Activated CD4-positive, alpha-beta memory T cell treated with anti-CD3 and anti-CD28 coated beads, Interleukin-2, amount 10 ng/mL, durations not matched to agents 7 days and 5 days (primary cell): ENCODE data around the gene TSPAN9. TPM values are rescaled to one million over a fixed set of nuclear protein-coding genes. Genes with fewer than 3 reads are reported as not detected.

Source experiments
- CTCF ChIA-PET: fragments of 350-600 bp; sonication (Branson Sonifier 250); formaldehyde crosslinking; loops from one replicate; lab custom pipeline; 2021; ENCODE audit warnings: antibody characterized with exemption, inconsistent platforms; lab: Charles Lee
- POLR2A ChIA-PET: fragments of 350-600 bp; sonication (Branson Sonifier 250); formaldehyde crosslinking; loops from one replicate; lab custom pipeline; 2021; ENCODE audit warnings: antibody characterized with exemption; lab: Charles Lee
- DNase-seq: peaks from one replicate; pipeline ENCODE4 v3.0.0-alpha.2; 2020
- H3K27ac Mint-ChIP-seq: one replicate; pipeline ENCODE4 v1.8.0; 2021; ENCODE audit warnings: mild to moderate bottlenecking, mixed read lengths
- H3K27me3 Mint-ChIP-seq: one replicate; pipeline ENCODE4 v1.8.0; 2021; ENCODE audit warnings: mixed read lengths
- H3K36me3 Mint-ChIP-seq: one replicate; pipeline ENCODE4 v1.8.0; 2021; ENCODE audit warnings: low read depth, mixed read lengths
- H3K4me1 Mint-ChIP-seq: one replicate; pipeline ENCODE4 v1.8.0; 2021; ENCODE audit warnings: mixed read lengths
- H3K4me3 Mint-ChIP-seq: one replicate; pipeline ENCODE4 v1.8.0; 2021; ENCODE audit warnings: mild to moderate bottlenecking, mixed read lengths
- H3K9me3 Mint-ChIP-seq: one replicate; pipeline ENCODE4 v1.8.0; 2021; ENCODE audit warnings: mixed read lengths
- total RNA-seq, 2 experiments: library from RNA; stranded (reverse); gene quantifications; one replicate each; pipeline ENCODE4 v1.2.3, GENCODE V29; 2021

TSPAN9 gene
- total RNA-seq, 2 experiments from 2014 or later = 0.18 to 0.28 TPM

DNA sequence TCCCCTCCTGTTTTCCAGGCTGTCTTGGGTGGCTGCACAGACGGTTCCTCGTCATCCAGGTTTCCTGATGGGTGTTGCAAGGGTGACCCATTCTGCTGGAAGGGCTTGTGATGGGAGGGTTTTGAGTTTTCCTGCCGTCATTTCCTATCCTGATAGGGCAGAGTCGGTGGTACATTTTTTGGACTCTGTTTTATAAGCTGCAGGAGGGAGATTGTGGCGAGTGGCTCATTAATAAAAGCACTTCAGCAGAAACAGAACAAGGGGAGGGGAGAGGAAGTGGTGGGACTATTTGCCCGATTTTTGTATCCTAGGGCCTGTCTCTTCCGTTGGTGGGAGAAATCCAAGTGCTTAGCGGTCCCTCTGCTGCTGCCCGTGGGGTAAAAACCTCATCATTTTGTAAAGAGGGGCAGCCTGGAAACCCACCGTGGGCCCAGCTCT, 40.0 kb downstream of the TSPAN9 start:
- Mint-ChIP-seq H3K36me3 (no peaks in the 10 kb centered on the region), H3K4me1 (peaks cover 8% of the 10 kb centered on the region), H3K4me3 (no peak overlapping the region), H3K27ac (no peak overlapping the region), H3K27me3 (peaks cover 11% of the 10 kb centered on the region), H3K9me3 (no peaks in the 10 kb centered on the region)
- POLR2A ChIA-PET = no interaction called here
- no peak for DNase-seq
- CTCF ChIA-PET = no interaction called here

DNA sequence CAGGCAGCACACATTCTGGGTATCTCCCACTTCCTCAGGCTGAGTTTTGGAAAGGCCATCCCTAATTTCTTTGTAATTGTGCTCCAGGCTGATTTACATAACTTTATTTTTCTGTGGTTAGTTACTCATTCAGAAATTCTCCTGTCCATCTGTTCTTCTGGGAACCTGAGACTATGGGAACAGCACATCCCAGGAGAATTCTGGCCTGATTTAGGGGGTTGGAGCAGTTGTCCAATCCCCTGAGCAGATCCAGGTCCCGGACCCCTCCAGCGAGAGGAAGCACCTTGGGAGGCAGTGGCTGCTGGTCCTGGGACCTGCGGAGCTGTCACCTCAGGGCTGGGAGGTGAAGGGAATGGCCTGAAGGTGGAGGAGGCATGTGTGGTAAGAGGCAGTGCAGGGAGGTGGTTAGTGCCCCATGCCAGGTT, 40.4 kb downstream of the TSPAN9 start:
- CTCF ChIA-PET = no interaction called here
- Mint-ChIP-seq H3K4me1 (peaks cover 8% of the 10 kb centered on the region), H3K27ac (no peak overlapping the region), H3K9me3 (no peaks in the 10 kb centered on the region), H3K27me3 (peaks cover 11% of the 10 kb centered on the region), H3K4me3 (no peak overlapping the region), H3K36me3 (no peaks in the 10 kb centered on the region)
- POLR2A ChIA-PET = no interaction called here
- DNase-seq = no peak

DNA sequence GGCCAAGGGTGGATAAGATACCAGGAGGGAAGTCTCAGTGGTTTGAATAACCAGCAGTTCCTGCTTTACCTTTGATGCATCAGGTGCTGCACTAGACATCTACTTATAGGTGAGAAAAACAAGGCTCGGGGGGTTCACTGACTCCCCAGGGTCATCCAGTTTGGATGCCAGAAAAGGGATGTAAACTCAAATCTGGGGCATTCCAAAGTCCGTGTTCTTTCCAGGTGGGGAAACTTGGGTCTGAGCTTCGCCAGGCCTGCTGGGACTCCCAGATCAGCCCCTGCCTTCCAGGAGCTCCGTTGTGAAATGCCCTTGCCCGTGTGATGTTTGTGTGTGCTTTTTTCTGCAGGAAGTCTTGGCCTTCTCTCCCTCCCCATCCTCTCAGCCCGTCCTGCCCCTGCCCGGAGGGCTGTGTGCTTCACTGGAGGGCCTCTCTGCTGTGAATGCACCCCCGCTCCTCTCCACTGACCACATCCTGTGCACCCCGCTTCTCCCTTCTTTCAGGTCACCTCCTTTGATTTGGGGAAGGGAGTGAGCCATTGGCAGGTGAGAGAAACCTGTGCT, 42.1 kb downstream of the TSPAN9 start:
- Mint-ChIP-seq H3K4me1 (peaks cover 8% of the 10 kb centered on the region), H3K27me3 (peaks cover 10% of the 10 kb centered on the region), H3K9me3 (no peaks in the 10 kb centered on the region), H3K36me3 (no peaks in the 10 kb centered on the region), H3K4me3 (no peak overlapping the region), H3K27ac (no peak overlapping the region)
- DNase-seq = no peak
- ChIA-PET CTCF (no interaction called here), POLR2A (no interaction called here)

DNA sequence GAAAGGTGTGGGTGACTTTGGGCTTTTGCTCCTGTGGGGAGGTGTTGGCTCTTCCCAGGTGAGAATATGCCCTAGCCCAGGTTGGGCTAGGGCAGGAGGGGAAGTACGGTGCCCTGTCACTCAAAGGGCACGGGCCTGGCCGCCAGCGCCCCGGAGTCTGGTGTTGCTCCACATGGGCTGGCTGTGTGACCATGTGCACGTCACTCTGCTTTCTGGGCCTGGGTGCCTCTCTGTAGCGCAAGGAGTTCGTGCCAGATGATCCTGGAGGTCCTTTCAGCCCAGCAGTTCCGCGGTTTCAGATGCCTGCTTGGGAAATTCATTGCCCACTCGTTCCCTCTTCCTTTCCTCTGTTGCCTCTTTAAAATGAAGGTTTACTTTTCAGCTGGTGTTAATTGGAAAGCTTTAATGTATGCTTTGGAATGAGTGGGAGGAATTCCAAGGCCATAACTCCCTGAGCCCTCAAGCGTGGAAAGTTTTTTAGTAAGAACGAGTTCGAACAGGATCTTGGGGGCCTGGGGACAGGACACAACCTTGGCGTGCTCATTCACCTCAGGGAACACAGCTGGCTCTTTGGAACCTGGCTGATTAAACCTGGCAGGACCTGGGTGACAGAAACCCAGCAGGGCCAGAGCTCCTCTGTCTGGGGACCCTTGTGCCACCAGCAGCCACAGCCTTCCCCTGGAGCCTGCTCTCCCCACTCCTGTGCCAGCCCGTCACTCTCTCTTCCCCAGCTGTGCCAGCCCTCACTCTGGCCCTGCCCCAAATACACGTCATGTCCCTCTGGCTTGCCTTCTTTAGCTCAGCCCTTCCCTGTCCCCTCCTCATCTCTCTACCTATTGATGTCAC, 42.8 kb downstream of the TSPAN9 start:
- Mint-ChIP-seq H3K27ac (no peak overlapping the region), H3K27me3 (peaks cover 10% of the 10 kb centered on the region), H3K4me3 (no peak overlapping the region), H3K36me3 (no peaks in the 10 kb centered on the region), H3K9me3 (no peaks in the 10 kb centered on the region), H3K4me1 (peaks cover 8% of the 10 kb centered on the region)
- DNase-seq = no peak
- ChIA-PET POLR2A (interaction anchor here (1.1 kb wide), 1 partner anchor 243 kb away, joined by 3 read pairs; the partner anchor contains the start of genes FOXM1 and RHNO1), CTCF (no interaction called here)

DNA sequence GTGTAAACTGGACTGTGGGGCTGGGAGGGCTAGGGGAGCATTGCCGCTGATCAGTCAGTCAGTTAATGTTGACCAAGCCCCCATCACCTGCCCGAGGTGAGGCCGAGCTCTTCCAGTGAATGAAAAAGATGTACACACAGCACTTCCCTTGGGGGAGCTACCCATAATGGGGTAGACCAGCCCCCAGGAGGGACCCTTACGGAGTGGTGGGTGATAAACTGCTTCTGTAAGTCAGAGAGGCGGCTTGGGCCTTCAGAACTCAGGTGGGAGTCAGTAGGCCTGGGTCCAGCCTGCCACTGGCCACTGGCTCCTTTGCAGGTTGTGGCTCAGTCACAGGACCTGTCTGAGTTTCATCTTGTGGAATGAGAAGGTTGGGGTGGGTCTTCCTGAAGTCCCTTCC, 43.5 kb downstream of the TSPAN9 start:
- no peak overlapping the region for H3K4me3 Mint-ChIP-seq
- peaks cover 8% of the 10 kb centered on the region for H3K4me1 Mint-ChIP-seq
- H3K9me3 Mint-ChIP-seq = no peaks in the 10 kb centered on the region
- H3K27me3 Mint-ChIP-seq = peaks cover 14% of the 10 kb centered on the region
- ChIA-PET CTCF (interaction anchor here (0.7 kb wide), 1 partner anchor 178 kb away, joined by 3 read pairs; no protein-coding TSS in a partner anchor), POLR2A (interaction anchor here (1.1 kb wide), 1 partner anchor 244 kb away, joined by 3 read pairs; the partner anchor contains the start of genes FOXM1 and RHNO1)
- H3K27ac Mint-ChIP-seq = no peak overlapping the region
- DNase-seq = no peak
- no peaks in the 10 kb centered on the region for H3K36me3 Mint-ChIP-seq

DNA sequence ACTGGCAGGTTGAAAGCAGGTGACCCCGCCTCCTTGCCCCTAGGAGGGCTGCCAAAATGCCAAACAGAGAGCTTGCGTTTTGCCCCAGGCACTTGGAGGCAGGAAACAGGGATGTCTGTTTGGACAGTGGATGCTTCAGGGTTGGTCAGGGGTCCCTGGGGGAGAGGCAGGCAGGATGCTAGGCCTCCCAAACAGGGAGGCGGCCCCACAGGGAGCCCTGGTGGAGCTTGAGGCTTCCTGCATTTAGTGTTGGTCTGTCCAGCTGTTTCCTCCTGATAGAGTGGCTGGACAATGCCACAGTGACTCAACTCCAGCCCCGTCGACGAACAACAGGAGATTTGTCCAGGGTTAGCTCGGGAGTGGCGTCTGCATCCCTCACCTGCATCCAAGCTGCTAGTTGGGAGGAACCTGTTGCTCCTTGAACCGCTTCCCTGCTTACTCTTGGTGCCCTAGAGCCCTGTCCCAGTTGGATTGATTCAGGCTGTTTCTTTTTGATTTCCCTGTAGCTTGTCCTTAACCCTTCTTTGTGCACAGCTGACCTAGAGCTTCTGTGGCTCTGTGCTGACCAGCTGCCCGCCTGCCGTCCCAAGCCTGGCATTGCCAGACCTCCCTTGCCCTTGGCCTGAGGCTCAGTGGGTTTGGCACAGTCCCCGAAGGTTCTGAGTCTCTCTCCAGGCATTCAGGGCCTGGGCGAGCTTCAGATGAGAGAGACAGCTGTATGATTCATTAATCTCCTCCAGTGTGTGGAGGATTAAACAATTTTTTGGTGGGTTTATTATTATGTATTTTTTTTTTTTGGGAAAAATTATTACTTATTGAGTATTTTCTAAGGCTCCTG, 45.9 kb downstream of the TSPAN9 start:
- Mint-ChIP-seq H3K27ac (no peak overlapping the region), H3K4me3 (no peak overlapping the region), H3K27me3 (peaks cover 16% of the 10 kb centered on the region), H3K9me3 (no peaks in the 10 kb centered on the region), H3K36me3 (no peaks in the 10 kb centered on the region), H3K4me1 (peaks cover 8% of the 10 kb centered on the region)
- DNase-seq = no peak
- CTCF ChIA-PET = interaction anchor here (1.0 to 1.2 kb wide), 4 partner anchors 12 to 177 kb away, joined by 3 read pairs; no protein-coding TSS in a partner anchor
- POLR2A ChIA-PET = no interaction called here

DNA sequence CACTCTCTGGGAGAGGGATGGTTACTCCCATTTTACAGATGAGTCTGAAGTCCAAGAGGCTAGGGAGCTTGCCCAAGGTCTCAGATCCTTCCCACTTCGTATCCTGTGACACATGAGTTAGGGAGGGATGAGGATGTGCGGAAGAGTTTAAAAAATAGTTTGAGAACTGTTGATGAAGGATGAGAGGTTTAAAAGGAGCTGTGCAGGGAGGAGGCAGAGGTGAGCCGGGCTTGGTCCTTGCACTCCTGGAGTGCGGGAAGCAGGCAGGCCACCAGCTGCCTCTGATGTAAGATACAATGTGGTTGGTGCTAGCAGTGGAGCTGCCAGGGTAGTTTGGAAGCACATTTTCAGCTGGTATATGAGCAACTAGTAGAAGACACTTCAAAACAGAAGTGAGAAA, 46.5 kb downstream of the TSPAN9 start:
- POLR2A ChIA-PET = no interaction called here
- Mint-ChIP-seq H3K9me3 (no peaks in the 10 kb centered on the region), H3K4me3 (no peak overlapping the region), H3K27me3 (peaks cover 16% of the 10 kb centered on the region), H3K36me3 (no peaks in the 10 kb centered on the region), H3K4me1 (peaks cover 8% of the 10 kb centered on the region), H3K27ac (no peak overlapping the region)
- no peak for DNase-seq
- CTCF ChIA-PET = interaction anchor here (1.0 to 1.2 kb wide), 4 partner anchors 11 to 177 kb away, joined by 3 read pairs; no protein-coding TSS in a partner anchor

DNA sequence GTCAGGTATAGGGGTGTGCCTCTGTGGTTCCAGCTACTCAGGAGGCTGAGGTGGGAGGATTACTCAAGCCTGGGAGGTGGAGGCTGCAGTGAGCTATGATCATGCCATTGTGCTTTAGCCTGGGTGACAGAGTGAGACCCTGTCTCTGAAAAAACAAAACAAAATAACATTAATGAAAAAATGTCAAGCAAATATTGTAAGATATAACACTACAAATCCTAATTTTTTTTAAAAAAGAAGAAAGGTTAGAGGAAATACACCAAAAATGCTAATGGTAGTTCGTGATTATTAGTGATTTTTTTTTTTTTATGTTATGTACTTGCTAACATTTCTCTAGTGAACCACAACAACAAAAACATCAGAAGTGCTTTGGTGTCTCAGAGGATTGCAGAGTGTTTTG, 47.7 kb downstream of the TSPAN9 start:
- peaks cover 27% of the 10 kb centered on the region for H3K27me3 Mint-ChIP-seq
- no peak overlapping the region for H3K27ac Mint-ChIP-seq
- no peaks in the 10 kb centered on the region for H3K36me3 Mint-ChIP-seq
- H3K9me3 Mint-ChIP-seq = peaks cover 2% of the 10 kb centered on the region
- no peak for DNase-seq
- no peak overlapping the region for H3K4me3 Mint-ChIP-seq
- POLR2A ChIA-PET = no interaction called here
- CTCF ChIA-PET = no interaction called here
- peaks cover 14% of the 10 kb centered on the region for H3K4me1 Mint-ChIP-seq

DNA sequence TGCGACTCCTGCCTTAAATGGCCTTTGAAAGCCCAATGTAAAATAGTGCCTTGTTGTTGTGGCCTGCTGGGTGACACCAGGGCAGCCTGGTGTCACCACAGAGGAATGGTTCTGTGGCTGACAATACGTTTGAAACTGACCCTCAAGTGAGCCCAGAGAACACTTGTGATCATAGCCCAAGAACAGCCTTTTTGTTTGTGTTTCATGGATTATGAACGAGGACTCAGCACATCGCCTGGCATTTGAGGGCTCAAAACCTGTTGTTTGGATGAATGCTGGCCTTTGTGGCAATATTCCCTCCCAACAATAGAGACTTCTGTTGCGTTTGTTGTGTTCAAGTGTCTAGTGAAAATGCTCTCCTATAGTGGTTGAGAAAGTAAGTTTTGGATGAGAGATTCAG, 48.5 kb downstream of the TSPAN9 start:
- ChIA-PET POLR2A (no interaction called here), CTCF (no interaction called here)
- Mint-ChIP-seq H3K4me1 (peaks cover 17% of the 10 kb centered on the region), H3K36me3 (no peaks in the 10 kb centered on the region), H3K27ac (no peak overlapping the region), H3K9me3 (peaks cover 2% of the 10 kb centered on the region), H3K27me3 (peaks cover 31% of the 10 kb centered on the region), H3K4me3 (no peak overlapping the region)
- DNase-seq = no peak

DNA sequence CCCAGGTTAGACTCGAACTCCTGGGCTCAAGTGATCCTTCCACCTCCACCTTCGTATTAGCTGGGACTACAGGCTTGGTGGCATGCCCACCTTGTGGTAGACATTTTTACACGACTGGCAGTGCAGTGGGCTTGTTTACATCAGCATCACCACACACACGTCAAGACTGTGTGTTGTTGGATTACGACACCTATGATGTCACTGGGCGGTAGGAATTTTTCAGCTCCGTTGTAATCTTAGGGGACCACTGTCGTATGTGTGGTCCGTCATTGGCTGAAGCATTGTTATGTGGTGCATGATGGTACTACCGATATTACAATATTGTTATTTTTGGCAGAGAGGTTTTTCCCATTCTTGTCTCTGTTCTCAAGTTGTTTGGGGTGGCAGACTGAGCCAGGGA, 50.7 kb downstream of the TSPAN9 start:
- CTCF ChIA-PET = no interaction called here
- Mint-ChIP-seq H3K27ac (no peak overlapping the region), H3K36me3 (no peaks in the 10 kb centered on the region), H3K9me3 (peaks cover 2% of the 10 kb centered on the region), H3K27me3 (peaks cover 49% of the 10 kb centered on the region), H3K4me1 (peaks cover 17% of the 10 kb centered on the region), H3K4me3 (no peak overlapping the region)
- POLR2A ChIA-PET = no interaction called here
- no peak for DNase-seq

DNA sequence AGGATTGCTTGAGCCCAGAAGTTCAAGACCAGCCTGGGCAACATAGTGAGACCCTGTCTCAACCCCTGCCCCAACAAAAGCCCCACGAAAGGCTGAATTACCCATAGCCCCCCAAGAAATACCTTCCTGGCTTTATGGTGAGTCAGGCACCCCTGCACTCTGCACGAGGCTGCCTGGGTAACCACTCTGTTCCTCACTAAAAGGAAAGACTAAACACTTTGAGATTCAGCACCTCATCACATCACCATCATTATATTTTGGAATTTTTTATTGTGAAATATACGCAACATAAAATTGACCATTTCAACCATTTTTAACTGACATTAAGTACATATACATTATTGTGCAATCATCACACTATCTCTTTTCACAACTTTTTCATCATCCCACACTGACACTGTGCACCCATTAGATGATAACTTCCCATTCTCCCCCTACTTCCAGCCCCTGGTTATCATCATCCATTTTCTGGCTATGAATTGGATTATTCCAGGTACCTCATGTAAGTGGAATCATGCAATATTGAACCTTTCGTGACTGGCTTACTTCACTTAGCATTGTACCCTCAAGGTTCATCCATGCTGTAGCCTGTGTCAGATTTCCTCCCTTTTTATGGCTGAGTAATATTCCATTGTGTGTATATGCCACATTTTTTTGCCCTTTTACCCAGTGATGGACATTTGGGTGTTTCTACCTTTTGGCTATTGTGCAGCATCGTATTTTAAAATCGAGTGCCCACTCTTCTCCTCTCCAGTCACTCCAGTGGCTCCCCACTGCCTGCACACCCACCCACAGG, 51.5 kb downstream of the TSPAN9 start:
- ChIA-PET POLR2A (no interaction called here), CTCF (no interaction called here)
- Mint-ChIP-seq H3K36me3 (no peaks in the 10 kb centered on the region), H3K4me1 (peaks cover 17% of the 10 kb centered on the region), H3K27me3 (peaks cover 48% of the 10 kb centered on the region), H3K9me3 (peaks cover 2% of the 10 kb centered on the region), H3K27ac (no peak overlapping the region), H3K4me3 (no peak overlapping the region)
- DNase-seq = no peak

DNA sequence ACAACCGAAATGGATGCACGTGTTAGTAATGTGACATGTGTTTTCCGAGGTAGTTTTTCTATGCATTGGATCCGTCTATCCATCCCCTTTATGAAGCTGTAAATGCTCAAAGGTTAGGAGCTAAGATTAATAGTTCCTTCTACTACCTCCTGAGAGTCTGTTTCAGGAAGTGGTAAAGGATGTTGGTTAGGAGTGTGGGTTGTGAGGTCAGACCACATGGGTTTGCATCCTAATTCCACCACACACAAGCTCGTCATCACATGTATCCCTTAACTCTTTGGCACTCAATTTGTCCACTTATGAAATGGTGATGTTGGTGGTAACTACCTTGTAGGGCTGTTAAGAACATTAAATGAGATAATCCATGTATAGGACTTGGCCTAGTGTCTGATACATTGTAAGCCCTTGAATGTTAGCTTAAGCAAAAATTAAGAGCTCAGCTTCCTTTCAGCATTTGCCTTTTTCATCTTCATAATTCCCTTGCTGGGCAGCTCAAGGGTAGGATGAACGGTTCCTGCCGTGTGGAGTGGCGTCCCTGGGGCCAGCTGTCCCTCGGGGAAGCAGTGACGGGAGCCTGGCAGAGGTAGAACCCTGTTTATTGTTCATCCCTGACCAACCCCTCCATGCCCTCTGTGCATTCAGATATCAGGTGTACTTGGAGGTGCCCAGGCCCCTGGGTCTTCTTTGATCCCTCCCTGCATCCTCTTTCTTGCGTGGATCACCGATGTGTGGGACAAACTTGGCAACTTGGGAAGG, 52.3 kb downstream of the TSPAN9 start:
- DNase-seq = peak; percentile 49
- peaks cover 48% of the 10 kb centered on the region for H3K27me3 Mint-ChIP-seq
- POLR2A ChIA-PET = no interaction called here

More for the DNA sequence above, 52.3 kb downstream of the TSPAN9 start:
- Mint-ChIP-seq H3K4me3 (no peak overlapping the region), H3K9me3 (peaks cover 2% of the 10 kb centered on the region), H3K4me1 (peaks cover 17% of the 10 kb centered on the region), H3K27ac (no peak overlapping the region), H3K36me3 (no peaks in the 10 kb centered on the region)
- CTCF ChIA-PET = interaction anchor here (1.1 kb wide), 1 partner anchor 171 kb away, joined by 3 read pairs; no protein-coding TSS in a partner anchor
